GM23338 (cell line): ENCODE measurements around the gene SRPK2. TPM values are rescaled to one million over a fixed set of nuclear protein-coding genes. Genes with fewer than 3 reads are reported as not detected.

Experiments
- ATAC-seq: fragments of 200-7000 bp; cut with Tn5 transposase; 3 replicates; pipeline ENCODE4 v1.9.1; 2020
- DNase-seq: peaks from one replicate; pipeline ENCODE4 v3.0.0-alpha.2; 2015; ENCODE audit warnings: low spot score
- H2AFZ ChIP-seq: fragments of 200-600 bp; sonication (generic); 2 replicates; pipeline ENCODE4 v1.8.0; 2016; ENCODE audit warnings: antibody characterized with exemption, mild to moderate bottlenecking, moderate library complexity
- H3F3A ChIP-seq: fragments of 200-600 bp; sonication (generic); replicated peaks from 2 replicates; pipeline ENCODE4 v1.8.0; 2017; ENCODE audit warnings: antibody characterized with exemption, mixed run types, low read depth
- H3K27ac ChIP-seq: fragments of 200-600 bp; sonication (generic); 2 replicates; pipeline ENCODE4 v1.6.1; 2016; ENCODE audit warnings: low read depth
- H3K27me3 ChIP-seq: fragments of 200-600 bp; sonication (generic); 2 replicates; pipeline ENCODE4 v1.8.0; 2016; ENCODE audit warnings: mild to moderate bottlenecking, mixed run types, moderate library complexity; ENCODE audit not compliant: insufficient read depth
- H3K36me3 ChIP-seq: fragments of 200-600 bp; sonication (generic); 2 replicates; pipeline ENCODE4 v1.8.0; 2016; ENCODE audit warnings: mild to moderate bottlenecking; ENCODE audit not compliant: insufficient read depth
- H3K4me1 ChIP-seq: fragments of 200-600 bp; sonication (generic); 2 replicates; pipeline ENCODE4 v1.8.0; 2016; ENCODE audit warnings: mild to moderate bottlenecking, moderate library complexity; ENCODE audit not compliant: insufficient read depth
- H3K4me2 ChIP-seq: fragments of 200-600 bp; sonication (generic); 2 replicates; pipeline ENCODE4 v1.7.1; 2017; ENCODE audit warnings: mixed run types
- H3K4me3 ChIP-seq: fragments of 200-600 bp; sonication (generic); 2 replicates; pipeline ENCODE4 v1.6.1; 2016; ENCODE audit warnings: mixed run types
- H3K79me2 ChIP-seq: fragments of 200-600 bp; sonication (generic); replicated peaks from 2 replicates; pipeline ENCODE4 v1.8.0; 2017; ENCODE audit warnings: mild to moderate bottlenecking; ENCODE audit not compliant: insufficient read depth
- H3K9me2 ChIP-seq: fragments of 200-600 bp; sonication (generic); 2 replicates; pipeline ENCODE4 v1.8.0; 2017; ENCODE audit not compliant: insufficient read depth
- H4K20me1 ChIP-seq: fragments of 200-600 bp; sonication (generic); replicated peaks from 2 replicates; pipeline ENCODE4 v1.8.0; 2017; ENCODE audit warnings: mild to moderate bottlenecking; ENCODE audit not compliant: insufficient read depth
- H3K27ac Mint-ChIP-seq: 2 replicates; pipeline ENCODE4 v1.8.0; 2020; ENCODE audit warnings: inconsistent platforms, mild to moderate bottlenecking, moderate library complexity, mixed read lengths
- H3K27me3 Mint-ChIP-seq: 3 replicates; pipeline ENCODE4 v1.8.0; 2022; ENCODE audit warnings: low read depth, mild to moderate bottlenecking, moderate library complexity, mixed read lengths, inconsistent platforms; ENCODE audit not compliant: insufficient read depth, poor library complexity
- H3K36me3 Mint-ChIP-seq: 3 replicates; pipeline ENCODE4 v1.8.0; 2021; ENCODE audit warnings: low read depth, mild to moderate bottlenecking, inconsistent platforms, moderate library complexity, mixed read lengths
- H3K4me1 Mint-ChIP-seq: 3 replicates; pipeline ENCODE4 v1.8.0; 2020; ENCODE audit warnings: mild to moderate bottlenecking, inconsistent platforms, mixed read lengths
- H3K4me3 Mint-ChIP-seq: 3 replicates; pipeline ENCODE4 v1.8.0; 2021; ENCODE audit warnings: moderate library complexity, mild to moderate bottlenecking, inconsistent platforms, mixed read lengths
- H3K9me3 Mint-ChIP-seq: 3 replicates; pipeline ENCODE4 v1.8.0; 2020; ENCODE audit warnings: moderate library complexity, mild to moderate bottlenecking, inconsistent platforms, mixed read lengths
- CREB1 ChIP-seq: fragments of 250-450 bp; sonication (Bioruptor Pico); IDR thresholded peaks from 2 replicates; pipeline ENCODE4 v1.5.0; 2020; ENCODE audit warnings: low read depth, mild to moderate bottlenecking, moderate library complexity
- CTCF ChIP-seq, 2 experiments: fragments of 200-600 bp in 1 of 2; sonication (generic) in 1 of 2; conservative IDR thresholded peaks; 2 replicates each; pipeline versions ENCODE4 v1.5.1 to v1.6.1; 2016 to 2017; ENCODE audit warnings: antibody characterized with exemption in 2 of 2, low read depth in 2 of 2, mild to moderate bottlenecking in 2 of 2, moderate library complexity in 1 of 2
- ETS1 ChIP-seq: IDR thresholded peaks from 2 replicates; pipeline ENCODE4 v1.6.1; 2016; ENCODE audit warnings: antibody characterized with exemption
- EZH2 ChIP-seq: fragments of 200-600 bp; sonication (generic); IDR thresholded peaks from one replicate; pipeline ENCODE4 v1.8.0; 2017; ENCODE audit warnings: antibody characterized with exemption, mild to moderate bottlenecking, low read depth; ENCODE audit not compliant: unreplicated experiment
- EZH2phosphoT487 ChIP-seq: fragments of 200-600 bp; sonication (generic); IDR thresholded peaks from one replicate; pipeline ENCODE4 v1.8.1; 2018; ENCODE audit warnings: antibody characterized with exemption; ENCODE audit not compliant: unreplicated experiment
- JUNB ChIP-seq: IDR thresholded peaks from one replicate; pipeline ENCODE4 v1.6.1; 2016; ENCODE audit warnings: antibody characterized with exemption; ENCODE audit not compliant: unreplicated experiment
- NANOG ChIP-seq: IDR thresholded peaks from 2 replicates; pipeline ENCODE4 v1.6.1; 2016; ENCODE audit warnings: antibody characterized with exemption, borderline replicate concordance
- POLR2AphosphoS5 ChIP-seq: IDR thresholded peaks from 2 replicates; pipeline ENCODE4 v1.6.1; 2016; ENCODE audit warnings: antibody characterized with exemption, low read depth
- REST ChIP-seq: IDR thresholded peaks from one replicate; pipeline ENCODE4 v1.6.1; 2018; ENCODE audit warnings: antibody characterized with exemption; ENCODE audit not compliant: unreplicated experiment
- STAT1 ChIP-seq: IDR thresholded peaks from one replicate; pipeline ENCODE4 v1.6.1; 2016; ENCODE audit warnings: antibody characterized with exemption; ENCODE audit not compliant: unreplicated experiment
- ZNF114 ChIP-seq: fragments of 250-450 bp; sonication (Bioruptor Pico); IDR thresholded peaks from 2 replicates; pipeline ENCODE4 v1.5.0; 2020; ENCODE audit warnings: mild to moderate bottlenecking, moderate library complexity
- ZNF331 ChIP-seq: fragments of 250-450 bp; sonication (Bioruptor Pico); IDR thresholded peaks from 2 replicates; pipeline ENCODE4 v1.5.0; 2020; ENCODE audit warnings: low read depth, mild to moderate bottlenecking, moderate library complexity
- ZNF462 ChIP-seq: fragments of 250-450 bp; sonication (Bioruptor Pico); IDR thresholded peaks from 2 replicates; pipeline ENCODE4 v1.5.0; 2020; ENCODE audit warnings: mild to moderate bottlenecking, moderate library complexity
- polyA plus RNA-seq: library from polyadenylated mRNA; unstranded; fragments of >200 nt; fragmentation: Nextera tagmentation; extraction: Ambion mirVana; gene quantifications from 2 replicates; pipeline ENCODE4 v1.2.1, GENCODE V29; 2016
- total RNA-seq: library from RNA; depleted of rRNA; stranded (reverse); fragments of >200 nt; shearing (Covaris generic); gene quantifications from 2 replicates; pipeline ENCODE4 v1.2.3, GENCODE V29; 2014

Gene SRPK2
- total and polyA plus RNA-seq, 2 experiments from 2014 or later = 66.3 to 91.5 TPM

GRCh38 chr7:105319578-105319977 is 69.1 kb downstream of the SRPK2 start:
- Histone ChIP-seq H3K4me2 (no peak overlapping the region), H3K4me3 (no peak overlapping the region), H2AFZ (no peak overlapping the region), H3K9me2 (no peaks in the 10 kb centered on the region; the same call in 1 of the 2 replicates), H3K4me1 (peaks cover 4% of the 10 kb centered on the region; the same call in 1 of the 2 replicates), H3F3A (no peaks in the 10 kb centered on the region), H4K20me1 (peaks cover 28% of the 10 kb centered on the region; the same call in 1 of the 2 replicates), H3K27ac (no peak overlapping the region), H3K27me3 (no peaks in the 10 kb centered on the region), H3K79me2 (peaks cover 100% of the 10 kb centered on the region), H3K36me3 (no peaks in the 10 kb centered on the region)
- Mint-ChIP-seq H3K4me3 (no peak overlapping the region), H3K27ac (peak overlapping the region; percentile 61; the same call in 1 of the 2 replicates), H3K9me3 (no peaks in the 10 kb centered on the region; the same call in 2 of the 3 replicates), H3K27me3 (peaks cover 5% of the 10 kb centered on the region), H3K36me3 (peaks cover 6% of the 10 kb centered on the region; the same call in 2 of the 3 replicates), H3K4me1 (peaks cover 9% of the 10 kb centered on the region)
- ATAC-seq = no peak
- no peak for TF ChIP-seq CTCF (conservative IDR thresholded peaks at IDR 0.05; ENCODE audit: low read depth in 2 of 2)
- TF ChIP-seq STAT1 = no peak
- TF ChIP-seq REST = no peak
- TF ChIP-seq JUNB = no peak
- TF ChIP-seq EZH2phosphoT487 = no peak
- TF ChIP-seq CREB1 (CRISPR knock-in tag) = no peak
- no peak for TF ChIP-seq EZH2
- TF ChIP-seq ETS1 = no peak
- TF ChIP-seq NANOG = no peak
- TF ChIP-seq ZNF331 (CRISPR knock-in tag) = no peak
- TF ChIP-seq POLR2AphosphoS5 = no peak
- no peak for TF ChIP-seq ZNF114
- TF ChIP-seq ZNF462 (CRISPR knock-in tag) = no peak
- no peak for DNase-seq
